DMS153 treated with DMSO at 0.1 percent for 48 hours (cell line): ENCODE results near the gene GTPBP10.
"Not testable (repeated sequence)": the region's sequence is repeated elsewhere in the genome, so short reads cannot be mapped to it uniquely, and the experiment has no call there.

Experiments
- DNase-seq: peaks from one replicate; lab custom pipeline; 2025; ENCODE audit not compliant: unreplicated experiment; lab: John Stamatoyannopoulos, UW

The GTPBP10 gene

DNA sequence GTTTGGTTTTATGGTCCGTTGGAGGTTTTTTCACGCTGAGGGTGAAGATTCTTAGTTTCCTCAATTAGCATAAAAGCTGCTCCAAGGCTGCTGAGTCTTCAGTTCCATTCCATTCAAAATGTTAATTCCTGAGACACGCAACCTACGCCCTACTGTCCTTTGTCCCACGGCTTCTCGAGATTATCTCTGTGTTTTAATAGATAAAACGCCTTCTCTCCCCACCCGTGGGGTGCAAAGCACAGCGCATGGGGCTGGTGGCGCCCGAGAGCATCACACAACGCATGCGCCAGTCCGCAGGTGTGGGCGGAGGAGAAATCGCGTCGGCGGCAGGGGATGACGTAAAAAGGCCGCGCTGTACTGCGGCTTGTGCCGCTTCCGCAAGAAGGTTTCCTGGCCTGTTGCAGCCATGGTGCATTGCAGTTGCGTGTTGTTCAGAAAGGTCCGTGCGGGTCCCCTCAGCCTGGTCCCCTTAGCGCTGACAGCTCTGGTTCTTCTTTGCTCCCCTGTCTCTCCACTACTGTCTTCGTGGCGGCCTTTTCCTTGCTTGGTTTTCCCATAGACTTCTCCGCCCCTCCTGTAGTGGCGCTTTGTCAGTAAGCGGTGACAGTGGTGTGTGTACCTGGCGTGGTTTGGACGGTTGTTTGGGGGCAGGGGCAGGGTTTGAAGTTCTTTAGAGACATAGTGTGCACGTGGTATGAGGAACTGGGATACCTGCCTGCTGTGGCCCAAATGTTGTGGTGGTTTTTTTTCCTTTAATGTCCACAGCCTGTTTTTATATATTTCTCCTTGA, at the start of gene GTPBP10:
Gene GTPBP10, plus strand, starts transcription at position 381 of the 790 bp plus-strand sequence. Its CDS starts 26 bp downstream, at position 407.
- peak; percentile 72 for DNase-seq

- peak; percentile 14 for DNase-seq
Measured at GRCh38 chr7:90298145-90299038, 48.1 kb upstream of the GTPBP10 start.

- no peak for DNase-seq
Measured at GRCh38 chr7:90303241-90303640, 43.3 kb upstream of the GTPBP10 start.

DNA sequence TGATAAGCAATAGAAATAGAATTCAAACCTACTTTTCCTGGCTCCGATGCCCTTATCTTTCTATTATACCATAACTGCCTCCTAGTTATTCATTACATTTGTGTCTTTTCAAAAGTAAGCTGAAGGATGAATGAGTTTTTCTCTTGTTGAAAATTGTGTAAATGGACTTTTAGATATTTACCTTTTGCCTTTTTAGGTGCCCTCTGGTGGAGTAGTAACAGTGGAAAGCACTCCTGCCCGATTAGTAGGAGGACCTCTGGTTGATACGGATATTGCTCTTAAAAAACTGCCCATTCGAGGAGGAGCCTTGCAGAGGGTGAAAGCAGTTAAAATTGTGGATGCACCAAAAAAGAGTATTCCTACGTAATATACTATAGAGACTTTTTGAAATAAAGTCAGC, 36.6 kb upstream of the GTPBP10 start:
- no peak for DNase-seq

GRCh38 chr7:90311175-90311574, 35.3 kb upstream of the GTPBP10 start:
- no peak for DNase-seq

DNA sequence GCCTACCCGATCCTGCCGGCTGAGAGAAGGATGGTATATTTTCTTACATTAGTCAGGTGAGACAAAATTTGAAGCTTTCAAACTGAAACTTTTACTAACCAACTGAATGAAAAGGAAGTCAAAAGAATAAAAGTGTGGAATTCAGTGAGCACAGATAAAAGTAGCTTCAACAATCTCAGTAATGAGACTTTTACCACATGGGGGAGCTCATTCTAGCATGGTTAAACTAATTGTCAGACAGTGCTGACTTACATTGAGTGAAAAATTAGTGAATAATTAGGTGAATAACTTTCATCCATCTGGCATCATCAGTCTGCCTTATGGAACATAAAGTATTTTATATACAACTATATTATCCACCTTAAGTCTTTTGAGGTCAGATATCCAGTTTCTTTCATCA, 33.8 kb upstream of the GTPBP10 start:
- DNase-seq: no peak

DNA sequence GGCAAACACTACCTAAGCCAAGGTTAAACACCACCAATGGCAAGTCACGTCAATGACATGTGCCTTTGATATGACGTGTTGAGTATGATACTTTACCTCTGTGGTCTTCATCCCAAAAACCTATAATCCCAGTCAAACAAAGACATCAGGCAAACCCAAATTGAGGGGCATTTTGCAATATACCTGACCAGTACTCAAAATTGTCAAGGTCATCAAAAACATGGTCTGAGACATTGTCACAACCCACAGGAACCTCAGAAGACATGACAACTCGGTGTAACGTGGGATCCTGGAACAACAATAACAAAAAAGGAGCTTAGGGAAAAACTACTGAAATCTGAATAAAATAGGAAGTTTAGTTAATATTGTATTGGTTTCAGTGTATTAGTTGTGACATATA, 32.6 kb upstream of the GTPBP10 start:
- DNase-seq: no peak

DNA sequence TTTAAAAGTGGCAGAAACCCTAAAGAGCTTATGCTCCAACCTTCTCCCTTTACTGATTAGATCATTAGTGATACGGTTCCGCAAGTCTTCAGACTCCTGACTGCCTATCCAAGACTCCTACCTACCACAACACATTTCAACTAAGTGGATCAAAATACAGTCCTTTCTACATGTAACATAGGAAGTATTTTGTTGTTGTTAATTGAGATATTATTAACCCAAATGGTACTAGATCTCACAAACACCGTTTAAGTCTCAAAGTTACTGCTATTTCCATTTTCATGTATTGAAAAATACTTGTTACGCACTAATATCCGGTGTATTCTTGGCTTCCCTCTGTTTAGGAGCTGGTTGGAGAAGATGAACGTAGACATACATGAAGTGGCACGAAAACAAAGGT, 26.5 kb upstream of the GTPBP10 start:
- DNase-seq: no peak

DNA sequence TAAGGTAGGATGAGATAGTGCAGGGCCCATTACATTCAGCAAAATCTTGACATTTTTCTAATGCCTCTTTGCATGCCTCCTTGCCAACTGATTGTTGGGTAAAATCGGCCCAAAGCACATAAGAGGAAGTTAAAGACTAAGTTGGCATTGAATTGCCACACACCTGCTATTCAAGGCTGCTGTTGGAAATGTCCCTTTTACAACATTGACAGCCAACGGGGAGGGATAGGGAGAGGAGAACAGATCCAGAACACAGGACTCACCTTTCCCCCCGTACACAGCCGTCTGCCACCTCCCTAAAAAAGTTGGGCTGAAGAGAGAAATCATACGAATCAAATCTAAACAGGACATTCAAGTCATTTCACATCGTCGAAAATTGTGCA, 26.1 kb upstream of the GTPBP10 start:
- no peak for DNase-seq

DNA sequence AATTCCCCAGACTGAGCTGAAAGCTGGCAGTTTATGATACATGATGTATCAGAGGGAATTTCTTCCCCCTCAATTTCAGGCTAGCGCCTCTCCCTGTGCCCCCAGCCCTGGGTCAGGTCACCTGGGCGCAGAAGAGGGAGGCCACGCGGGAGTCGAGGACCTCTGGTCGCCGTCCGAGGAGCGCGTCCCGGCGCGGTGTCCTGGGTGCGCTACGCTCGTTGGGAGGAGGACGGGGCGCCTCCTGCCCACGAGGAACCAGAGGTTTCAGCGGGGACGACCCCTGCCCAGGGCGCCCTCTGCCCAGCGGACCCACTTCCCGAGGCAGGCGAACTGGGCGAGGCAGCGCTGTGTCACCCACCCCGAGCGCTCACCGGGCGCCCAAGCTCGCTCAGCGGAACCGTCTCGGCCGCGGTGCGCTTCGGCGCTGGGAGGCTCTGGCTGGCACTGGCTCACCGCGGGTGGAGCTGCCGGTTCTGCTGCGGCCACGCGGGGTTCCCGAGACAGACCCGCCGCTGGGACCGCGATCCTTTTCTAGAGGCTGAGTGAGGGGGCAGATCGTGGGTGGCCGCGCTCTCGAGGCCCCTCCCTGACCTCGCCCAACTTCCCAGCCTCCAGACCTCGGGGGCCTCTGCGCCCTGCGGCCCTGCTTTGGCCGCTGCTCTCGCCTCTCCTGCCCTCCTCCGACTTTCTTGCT, 25.6 kb upstream of the GTPBP10 start, which contains the start of gene FAM237B:
Gene FAM237B, minus strand, starts transcription at position 504 of the 694 bp plus-strand sequence. CDS start 1,556 bp downstream, outside the sequence.
- DNase-seq: no peak

DNA sequence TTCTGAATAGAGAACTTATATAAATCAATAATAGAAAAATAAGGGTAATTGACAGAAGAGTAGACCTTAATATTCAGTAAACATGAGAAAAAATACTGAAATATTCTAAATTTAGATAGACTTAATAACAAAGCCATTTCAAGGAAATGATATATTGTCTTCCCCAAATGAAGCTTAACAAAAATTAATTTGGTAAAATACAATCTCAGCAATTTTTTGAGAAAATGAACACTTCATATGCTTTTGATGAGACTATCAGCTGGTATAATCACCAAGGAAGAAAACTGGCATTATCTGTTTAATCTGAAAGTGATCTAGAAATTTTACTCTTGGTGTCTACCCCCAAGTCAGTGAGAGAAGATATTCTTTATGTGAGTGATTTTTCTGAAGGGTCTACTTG, 23.7 kb upstream of the GTPBP10 start:
- DNase-seq: no peak

DNA sequence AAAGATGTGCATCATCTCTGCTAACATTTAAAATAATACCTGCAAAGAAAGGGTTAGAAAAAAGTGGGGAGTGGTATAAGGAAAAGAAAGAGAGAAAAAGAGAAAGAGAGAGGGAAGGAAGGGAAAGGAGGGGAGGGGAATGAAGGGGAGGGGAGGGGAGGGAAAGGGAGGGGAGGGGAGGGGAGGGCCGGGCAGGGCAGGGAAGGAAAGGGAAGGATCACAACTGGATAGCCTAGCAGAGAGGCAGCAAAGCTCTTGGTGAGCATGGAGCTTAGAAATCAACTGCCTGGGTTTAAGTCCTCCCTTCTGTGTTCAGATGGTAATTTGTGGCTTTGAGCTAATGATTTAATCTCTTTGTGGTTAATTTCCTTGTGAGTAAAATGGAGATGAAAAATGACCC, 20.0 kb upstream of the GTPBP10 start:
- no peak for DNase-seq

GRCh38 chr7:90334193-90334843, 12.2 kb upstream of the GTPBP10 start:
- DNase-seq: no peak

GRCh38 chr7:90334926-90335325, 11.6 kb upstream of the GTPBP10 start:
- DNase-seq: not testable (repeated sequence)

GRCh38 chr7:90337106-90337505, 9.4 kb upstream of the GTPBP10 start:
- no peak for DNase-seq

GRCh38 chr7:90345016-90345415, 1.5 kb upstream of the GTPBP10 start:
- DNase-seq: no peak

DNA sequence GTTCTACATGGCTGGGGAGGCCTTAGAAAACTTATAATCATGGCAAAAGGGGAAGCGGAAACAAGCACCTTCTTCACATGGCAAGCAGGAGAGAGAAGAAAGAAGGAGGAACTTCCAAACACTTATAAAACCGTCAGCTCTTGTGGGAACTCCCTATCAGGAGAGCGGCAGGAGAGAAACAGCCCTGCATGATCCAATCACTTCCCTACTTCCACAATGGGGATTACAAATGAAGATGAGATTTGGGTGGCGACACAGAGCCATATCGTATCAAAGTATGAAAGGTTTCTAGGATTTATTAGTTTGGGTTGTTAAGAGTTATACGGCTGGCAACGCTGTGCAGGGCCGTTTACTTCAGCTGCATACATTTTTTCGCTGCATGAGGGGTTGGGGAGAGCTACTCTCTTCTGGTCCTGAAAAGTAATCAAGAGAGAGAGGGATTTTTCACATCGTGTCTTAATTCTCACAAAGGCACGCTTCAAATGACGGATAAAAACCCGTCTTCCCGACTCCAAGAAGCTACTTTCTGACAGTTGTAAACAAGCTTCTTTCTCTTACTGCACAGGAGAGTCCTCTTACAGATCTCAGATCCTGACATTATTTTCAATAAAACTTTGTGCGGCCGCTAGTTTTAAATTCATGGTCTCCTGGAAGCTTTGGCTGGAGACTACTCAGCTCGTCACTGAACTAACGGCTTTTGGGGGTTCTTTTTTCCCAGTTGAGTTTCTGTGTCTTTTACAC, 751 bp upstream of the GTPBP10 start:
- peak; percentile 40 for DNase-seq

- no peak for DNase-seq
Measured at GRCh38 chr7:90347759-90348158, 1.2 kb downstream of the GTPBP10 start.

DNA sequence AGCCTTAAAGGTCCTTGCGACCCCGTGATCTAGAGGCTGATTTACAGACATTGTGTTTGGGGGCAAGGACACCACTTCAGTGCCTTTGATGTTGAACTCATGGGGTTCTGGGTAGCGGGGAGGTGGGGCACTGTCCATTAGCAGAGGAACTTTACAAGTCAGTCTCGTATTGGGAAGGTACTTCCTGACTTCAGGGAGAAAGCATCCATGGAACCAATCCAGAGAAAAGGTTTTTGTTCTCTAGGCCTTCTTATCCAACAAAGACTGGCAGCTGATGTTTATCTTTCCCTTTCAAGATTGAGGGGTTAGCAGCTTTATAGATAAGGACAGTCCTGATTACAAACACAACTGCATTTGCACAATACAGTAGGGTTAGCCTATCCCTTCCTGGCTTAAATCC, 2.8 kb downstream of the GTPBP10 start:
- no peak for DNase-seq

DNA sequence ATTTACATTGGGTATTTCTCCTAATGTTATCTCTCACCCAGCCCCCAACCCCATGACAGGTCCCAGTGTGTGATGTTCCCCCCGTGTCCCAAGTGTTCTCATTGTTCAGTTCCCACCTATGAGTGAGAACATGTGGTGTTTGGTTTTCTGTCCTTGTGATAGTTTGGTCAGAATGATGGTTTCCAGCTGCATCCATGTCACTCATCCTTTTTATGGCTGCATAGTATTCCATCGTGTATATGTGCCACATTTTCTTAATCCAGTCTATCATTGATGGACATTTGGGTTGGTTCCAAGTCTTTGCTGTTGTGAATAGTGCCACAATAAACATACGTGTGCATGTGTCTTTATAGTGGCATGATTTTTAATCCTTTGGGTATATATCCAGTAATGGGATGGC, 3.5 kb downstream of the GTPBP10 start:
- DNase-seq: not testable (repeated sequence)
